Measurements from ENCODE around the gene TFF3. TPM values are rescaled to one million over a fixed set of nuclear protein-coding genes. Genes with fewer than 3 reads are reported as not detected.

The TFF3 gene
- total and polyA plus RNA-seq, 10 donors, result 28.9 to 123 (median 72.7) TPM

- TF ChIP-seq POLR2A (IDR thresholded peaks at IDR 0.05), result no peak
- TF ChIP-seq POLR2AphosphoS5 (IDR thresholded peaks at IDR 0.05), result no peak
- TF ChIP-seq CTCF (IDR thresholded peaks at IDR 0.05 in 8 of 11, conservative IDR thresholded peaks at IDR 0.05 in 3 of 11), result no peak
- Histone ChIP-seq H3K27ac (no peak overlapping the region), H3K36me3 (no peaks in the 10 kb centered on the region), H3K9me3 (peaks cover 0 to 4% (median 0%) of the 10 kb centered on the region in 8 donors), H3K4me3 (no peak overlapping the region), H3K4me1 (peaks cover 10 to 37% (median 23%) of the 10 kb centered on the region in 6 donors), H3K27me3 (replicated peaks in 1 of 7) (peaks cover 0 to 14% (median 0%) of the 10 kb centered on the region in 7 donors)
- intact Hi-C loops (cut with DNase I; ENCODE audit: low total_unique reads), result no loop called here
- DNase-seq, result no peak
- 89 to 97% (median 95%) methylated on average over 8 of the region's 8 CpGs for WGBS, 5 donors
Measured at GRCh38 chr21:42320791-42321190, 5.6 kb upstream of the TFF3 start.

- peaks cover 10 to 37% (median 24%) of the 10 kb centered on the region in 6 donors for H3K4me1 ChIP-seq
- no peaks in the 10 kb centered on the region for H3K9me3 ChIP-seq
- peak overlapping the region in 6 of 8 donors; percentile 31 to 75 (median 60) for H3K27ac ChIP-seq
- peak overlapping the region in 1 of 8 donors; percentile 39 for H3K4me3 ChIP-seq
- WGBS, 5 donors, result 47 to 67% (median 53%) methylated on average over 9 to 17 of the region's 17 CpGs
- DNase-seq, result peak; percentile 80
- TF ChIP-seq POLR2AphosphoS5 (IDR thresholded peaks at IDR 0.05), result no peak
- TF ChIP-seq POLR2A (IDR thresholded peaks at IDR 0.05), result no peak
- TF ChIP-seq CTCF (IDR thresholded peaks at IDR 0.05 in 8 of 11, conservative IDR thresholded peaks at IDR 0.05 in 3 of 11), result no peak
- intact Hi-C loops (cut with DNase I; ENCODE audit: low total_unique reads), result no loop called here
- peaks cover 0 to 14% (median 0%) of the 10 kb centered on the region in 7 donors for H3K27me3 ChIP-seq (replicated peaks in 1 of 7)
- H3K36me3 ChIP-seq, result no peaks in the 10 kb centered on the region
Measured at GRCh38 chr21:42319851-42320572, 4.8 kb upstream of the TFF3 start.

GRCh38 chr21:42319376-42319775 lies 4.2 kb upstream of the TFF3 start:
- Histone ChIP-seq H3K27me3 (replicated peaks in 1 of 7) (peaks cover 0 to 14% (median 0%) of the 10 kb centered on the region in 7 donors), H3K27ac (peak overlapping the region in 7 of 8 donors; percentile 17 to 75 (median 47)), H3K9me3 (no peaks in the 10 kb centered on the region), H3K4me3 (peak overlapping the region in 2 of 8 donors; percentile 6 to 39), H3K36me3 (no peaks in the 10 kb centered on the region), H3K4me1 (peaks cover 10 to 40% (median 26%) of the 10 kb centered on the region in 6 donors)
- TF ChIP-seq POLR2AphosphoS5 (IDR thresholded peaks at IDR 0.05) (peak; percentile 75 to 79 (median 76)), CTCF (IDR thresholded peaks at IDR 0.05 in 8 of 11, conservative IDR thresholded peaks at IDR 0.05 in 3 of 11) (no peak)
- peak; percentile 89 for DNase-seq
- 2 to 17% (median 13%) methylated on average over 7 to 10 of the region's 10 CpGs for WGBS, 5 donors
- intact Hi-C loops (cut with DNase I; ENCODE audit: low total_unique reads), result no loop called here

All from spleen (tissue), 11 donors.